OCI-LY7 (cell line): ENCODE results near the gene PNKP. TPM values are rescaled to one million over a fixed set of nuclear protein-coding genes. Genes with fewer than 3 reads are reported as not detected.

Source experiments
- BruUV-seq: library from RNA; stranded (reverse); fragments of 400-500 nt; replicated peaks from 2 replicates; lab custom pipeline; 2021; lab: Mats Ljungman, UMichigan
- CTCF ChIA-PET: fragments of 300-600 bp; sonication (Branson Sonifier 250); formaldehyde crosslinking; loops from one replicate; lab custom pipeline; 2022; ENCODE audit warnings: antibody characterized with exemption; ENCODE audit not compliant: unreplicated experiment; lab: Charles Lee
- POLR2A ChIA-PET: fragments of 300-600 bp; sonication (Branson Sonifier 250); formaldehyde crosslinking; loops from one replicate; lab custom pipeline; 2022; ENCODE audit warnings: antibody characterized with exemption; lab: Charles Lee
- DNase-seq: peaks from one replicate; pipeline ENCODE4 v3.0.0-alpha.2; 2015; ENCODE audit warnings: low spot score
- H2AFZ ChIP-seq: fragments of 200-600 bp; sonication (generic), shearing (Covaris generic); 2 replicates; pipeline ENCODE4 v1.6.1; 2014; ENCODE audit warnings: mild to moderate bottlenecking, antibody characterized with exemption, low read length, moderate library complexity
- H3K27ac ChIP-seq: fragments of 200-600 bp; sonication (generic); 2 replicates; pipeline ENCODE4 v1.5.1; 2014; ENCODE audit warnings: mixed run types, low read depth, mild to moderate bottlenecking, moderate library complexity, low read length, inconsistent platforms; ENCODE audit not compliant: poor library complexity, severe bottlenecking
- H3K36me3 ChIP-seq: fragments of 200-600 bp; sonication (generic); 2 replicates; pipeline ENCODE4 v1.6.1; 2014; ENCODE audit warnings: mild to moderate bottlenecking, antibody characterized with exemption, low read length, moderate library complexity, mixed read lengths; ENCODE audit not compliant: insufficient read depth
- H3K4me1 ChIP-seq: fragments of 200-600 bp; sonication (generic); 2 replicates; pipeline ENCODE4 v1.5.1; 2014; ENCODE audit warnings: mild to moderate bottlenecking, low read length; ENCODE audit not compliant: insufficient read depth, poor library complexity, severe bottlenecking
- H3K4me2 ChIP-seq: fragments of 200-600 bp; sonication (generic); 2 replicates; pipeline ENCODE4 v1.6.1; 2014; ENCODE audit warnings: mild to moderate bottlenecking, low read length
- H3K4me3 ChIP-seq: fragments of 200-600 bp; sonication (generic); 2 replicates; pipeline ENCODE4 v1.5.1; 2014; ENCODE audit warnings: mild to moderate bottlenecking, low read depth, low read length; ENCODE audit not compliant: poor library complexity, severe bottlenecking
- H3K79me2 ChIP-seq: fragments of 200-600 bp; sonication (generic); 2 replicates; pipeline ENCODE4 v1.6.1; 2016; ENCODE audit warnings: low read depth, mild to moderate bottlenecking, low read length, moderate library complexity, mixed read lengths; ENCODE audit not compliant: insufficient read depth
- H3K9me2 ChIP-seq: fragments of 200-600 bp; sonication (generic); 2 replicates; pipeline ENCODE4 v1.6.1; 2016; ENCODE audit warnings: mild to moderate bottlenecking, low read length, mixed read lengths; ENCODE audit not compliant: insufficient read depth
- H3K9me3 ChIP-seq: fragments of 200-600 bp; sonication (generic); 2 replicates; pipeline ENCODE4 v1.6.1; 2014; ENCODE audit warnings: mild to moderate bottlenecking, mixed run types, low read length, mixed read lengths
- H4K20me1 ChIP-seq: fragments of 200-600 bp; sonication (generic); 2 replicates; pipeline ENCODE4 v1.6.1; 2014; ENCODE audit warnings: mild to moderate bottlenecking, antibody characterized with exemption, low read length, moderate library complexity, mixed read lengths; ENCODE audit not compliant: insufficient read depth
- CTCF ChIP-seq: fragments of 200-600 bp; sonication (generic); conservative IDR thresholded peaks from 2 replicates; pipeline ENCODE4 v1.5.1; 2014; ENCODE audit warnings: mild to moderate bottlenecking, antibody characterized with exemption, low read length, moderate library complexity, mixed read lengths
- EZH2phosphoT487 ChIP-seq: fragments of 200-600 bp; sonication (generic); IDR thresholded peaks from 2 replicates; pipeline ENCODE4 v1.6.1; 2018; ENCODE audit warnings: low read depth, borderline replicate concordance, mild to moderate bottlenecking, mixed run types, antibody characterized with exemption, low read length, moderate library complexity, mixed read lengths
- intact Hi-C: fragments of 100-400 bp; cut with micrococcal nuclease; formaldehyde crosslinking; loops from one replicate; pipeline ENCODE4 v1.10.0; 2022; ENCODE audit not compliant: unreplicated experiment
- total RNA-seq, 2 experiments: library from RNA; depleted of rRNA in 1 of 2; stranded (reverse); fragments of >200 nt in 1 of 2; shearing (Covaris generic) in 1 of 2; gene quantifications; 2 replicates each; pipeline ENCODE4 v1.2.3, GENCODE V29; 2014 to 2022

Gene PNKP
- total RNA-seq, 2 experiments from 2014 or later = 90.9 to 118 TPM

DNA sequence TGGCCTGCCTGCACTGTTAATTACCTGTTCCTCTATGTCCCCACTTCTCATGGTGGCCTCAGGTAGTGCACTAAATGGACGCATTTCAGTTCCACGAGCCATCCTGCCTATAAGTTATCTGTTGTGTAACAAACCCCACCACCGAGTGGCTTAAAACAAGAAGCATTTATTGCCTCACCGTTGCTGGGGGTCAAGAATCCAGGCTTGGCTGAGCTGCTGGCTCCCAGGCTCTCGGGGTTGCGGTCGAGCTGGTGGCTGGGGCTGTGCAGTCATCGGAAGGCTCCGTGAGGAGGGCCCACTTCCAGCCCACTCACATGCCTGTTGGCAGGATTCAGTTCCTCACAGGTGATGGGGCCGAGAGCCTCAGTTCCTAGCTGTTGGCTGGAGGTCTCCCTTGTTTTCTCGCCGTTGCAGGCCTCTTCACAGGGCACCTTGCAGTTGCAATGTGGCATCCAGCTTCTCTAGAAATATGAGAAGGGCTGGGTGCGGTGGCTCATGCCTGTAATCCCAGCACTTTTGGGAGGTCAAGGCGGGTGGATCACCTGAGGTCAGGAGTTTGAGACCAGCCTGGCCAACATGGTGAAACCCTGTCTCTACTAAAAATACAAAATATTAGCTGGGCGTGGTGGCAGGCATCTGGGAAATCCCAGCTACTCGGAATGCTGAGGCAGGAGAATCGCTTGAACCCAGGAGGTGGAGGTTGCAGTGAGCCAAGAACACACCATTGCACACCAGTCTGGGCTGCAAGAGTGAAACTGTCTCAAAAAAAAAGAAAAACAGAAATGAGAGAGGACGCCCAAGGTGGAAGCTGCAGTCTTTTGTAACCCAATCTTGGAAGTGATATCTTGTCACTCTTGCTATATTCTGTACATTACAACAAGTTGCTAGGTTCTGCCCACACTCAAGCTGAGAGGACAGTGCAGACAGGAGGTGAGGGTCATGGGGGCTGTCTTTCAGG is 23.0 kb downstream of the PNKP start:
- no peaks in the 10 kb centered on the region for H4K20me1 ChIP-seq
- ChIA-PET CTCF (no interaction called here), POLR2A (interaction anchor here (0.7 kb wide), 1 partner anchor 18 kb away, joined by 3 read pairs; no protein-coding TSS in a partner anchor)
- no peak for DNase-seq
- no peak overlapping the region for H3K4me3 ChIP-seq
- H3K36me3 ChIP-seq = peaks cover 29% of the 10 kb centered on the region
- peaks cover 12% of the 10 kb centered on the region for H3K4me1 ChIP-seq
- no peaks in the 10 kb centered on the region for H3K9me3 ChIP-seq
- no peak overlapping the region for H3K4me2 ChIP-seq
- intact Hi-C loops = no loop called here
- no peaks in the 10 kb centered on the region for H3K79me2 ChIP-seq
- H3K27ac ChIP-seq = no peak overlapping the region
- TF ChIP-seq EZH2phosphoT487 = no peak
- TF ChIP-seq CTCF = no peak
- no peak overlapping the region for H2AFZ ChIP-seq
- BruUV-seq = no TSS peak
- H3K9me2 ChIP-seq = no peaks in the 10 kb centered on the region

GRCh38 chr19:49843265-49843664 is 24.1 kb downstream of the PNKP start:
- ChIA-PET CTCF (no interaction called here), POLR2A (no interaction called here)
- Histone ChIP-seq H2AFZ (no peak overlapping the region), H3K4me2 (peak overlapping the region; percentile 35; the same call in 1 of the 2 replicates), H3K4me1 (peaks cover 12% of the 10 kb centered on the region), H3K4me3 (no peak overlapping the region), H3K79me2 (no peaks in the 10 kb centered on the region), H4K20me1 (no peaks in the 10 kb centered on the region), H3K36me3 (peaks cover 41% of the 10 kb centered on the region), H3K9me3 (no peaks in the 10 kb centered on the region), H3K9me2 (no peaks in the 10 kb centered on the region), H3K27ac (no peak overlapping the region)
- intact Hi-C loops = no loop called here
- DNase-seq = peak; percentile 45
- BruUV-seq = no TSS peak
- TF ChIP-seq EZH2phosphoT487 (no peak), CTCF (no peak)

DNA sequence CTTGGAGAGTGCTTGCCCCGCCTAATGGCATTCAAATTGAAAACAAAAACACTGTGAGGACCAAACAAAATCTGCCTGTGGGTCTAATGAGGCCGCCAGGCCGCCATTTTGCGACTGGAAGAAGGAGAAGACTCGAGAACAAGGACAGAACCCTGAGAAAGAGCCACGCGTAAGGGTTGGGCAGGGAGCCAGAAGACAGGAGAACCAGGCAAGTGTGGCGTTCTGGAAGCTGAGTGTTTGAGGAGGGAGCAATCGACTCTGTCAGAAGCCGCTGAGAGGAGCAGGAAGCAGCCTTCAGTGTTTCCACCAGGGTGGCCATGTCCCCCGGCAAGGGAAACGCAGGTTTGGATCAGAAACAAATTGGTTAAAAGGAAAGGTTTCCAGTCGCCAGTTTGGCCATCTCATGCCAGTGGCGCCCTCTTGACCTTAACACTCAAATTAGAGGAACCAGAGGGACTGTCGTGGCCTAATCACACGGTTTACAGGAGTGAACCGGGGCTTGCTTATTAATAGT is 26.6 kb downstream of the PNKP start:
- H3K36me3 ChIP-seq = peaks cover 65% of the 10 kb centered on the region
- TF ChIP-seq CTCF (no peak), EZH2phosphoT487 (no peak)
- H4K20me1 ChIP-seq = no peaks in the 10 kb centered on the region
- H3K4me2 ChIP-seq = no peak overlapping the region
- no peak overlapping the region for H2AFZ ChIP-seq
- H3K9me2 ChIP-seq = no peaks in the 10 kb centered on the region
- no peaks in the 10 kb centered on the region for H3K79me2 ChIP-seq
- BruUV-seq = no TSS peak
- ChIA-PET POLR2A (no interaction called here), CTCF (no interaction called here)
- H3K27ac ChIP-seq = no peak overlapping the region
- H3K4me3 ChIP-seq = no peak overlapping the region
- peaks cover 12% of the 10 kb centered on the region for H3K4me1 ChIP-seq
- intact Hi-C loops = no loop called here
- no peak for DNase-seq
- H3K9me3 ChIP-seq = no peaks in the 10 kb centered on the region
